ENCODE results near the gene OCIAD2. TPM values are rescaled to one million over a fixed set of nuclear protein-coding genes. Genes with fewer than 3 reads are reported as not detected.

Gene OCIAD2
- total RNA-seq, 1 donor from 2014 or later: 10.4 TPM

- H3K9me3 ChIP-seq (ENCODE audit: control insufficient read depth in 3 of 3, low read length in 3 of 3): no peaks in the 10 kb centered on the region
- no peaks in the 10 kb centered on the region for H3K36me3 ChIP-seq (ENCODE audit: control insufficient read depth in 3 of 3, insufficient read depth in 3 of 3, low read length in 3 of 3)
- H3K27me3 ChIP-seq (ENCODE audit: control insufficient read depth in 3 of 3, insufficient read depth in 3 of 3, low read length in 3 of 3): peaks cover 0 to 12% (median 9%) of the 10 kb centered on the region in 3 donors
- H3K27ac ChIP-seq (ENCODE audit: low read depth, low read length): no peak overlapping the region
- no peak overlapping the region for H3K9ac ChIP-seq (ENCODE audit: low read depth in 1 of 3, low read length in 3 of 3)
- H3K4me3 ChIP-seq (ENCODE audit: low read length in 3 of 3): no peak overlapping the region
- peaks cover 3 to 6% (median 4%) of the 10 kb centered on the region in 3 donors for H3K4me1 ChIP-seq (ENCODE audit: control insufficient read depth in 3 of 3, insufficient read depth in 3 of 3, low read length in 3 of 3)
These were observed 2.1 kb upstream of the OCIAD2 start for GRCh38 chr4:48908687-48909086.

- H3K27me3 ChIP-seq (ENCODE audit: control insufficient read depth in 3 of 3, insufficient read depth in 3 of 3, low read length in 3 of 3): peaks cover 0 to 12% (median 9%) of the 10 kb centered on the region in 3 donors
- no peaks in the 10 kb centered on the region for H3K36me3 ChIP-seq (ENCODE audit: control insufficient read depth in 3 of 3, insufficient read depth in 3 of 3, low read length in 3 of 3)
- no peak overlapping the region for H3K4me3 ChIP-seq (ENCODE audit: low read length in 3 of 3)
- no peaks in the 10 kb centered on the region for H3K9me3 ChIP-seq (ENCODE audit: control insufficient read depth in 3 of 3, low read length in 3 of 3)
- H3K27ac ChIP-seq (ENCODE audit: low read depth, low read length): no peak overlapping the region
- H3K4me1 ChIP-seq (ENCODE audit: control insufficient read depth in 3 of 3, insufficient read depth in 3 of 3, low read length in 3 of 3): peaks cover 3 to 6% (median 4%) of the 10 kb centered on the region in 3 donors
- H3K9ac ChIP-seq (ENCODE audit: low read depth in 1 of 3, low read length in 3 of 3): no peak overlapping the region
These were observed 1.3 kb upstream of the OCIAD2 start for GRCh38 chr4:48907706-48908477.

GRCh38 chr4:48905363-48906015 lies 1.1 kb downstream of the OCIAD2 start:
- peaks cover 3 to 6% (median 4%) of the 10 kb centered on the region in 3 donors for H3K4me1 ChIP-seq (ENCODE audit: control insufficient read depth in 3 of 3, insufficient read depth in 3 of 3, low read length in 3 of 3)
- peak overlapping the region; percentile 64 to 68 (median 66) for H3K4me3 ChIP-seq (ENCODE audit: low read length in 3 of 3)
- H3K9me3 ChIP-seq (ENCODE audit: control insufficient read depth in 3 of 3, low read length in 3 of 3): no peaks in the 10 kb centered on the region
- peaks cover 0 to 12% (median 9%) of the 10 kb centered on the region in 3 donors for H3K27me3 ChIP-seq (ENCODE audit: control insufficient read depth in 3 of 3, insufficient read depth in 3 of 3, low read length in 3 of 3)
- H3K36me3 ChIP-seq (ENCODE audit: control insufficient read depth in 3 of 3, insufficient read depth in 3 of 3, low read length in 3 of 3): peaks cover 0 to 3% (median 0%) of the 10 kb centered on the region in 3 donors
- H3K27ac ChIP-seq (ENCODE audit: low read depth, low read length): no peak overlapping the region
- no peak overlapping the region for H3K9ac ChIP-seq (ENCODE audit: low read depth in 1 of 3, low read length in 3 of 3)

- Histone ChIP-seq H3K27ac (ENCODE audit: low read depth, low read length) (no peak overlapping the region), H3K4me3 (ENCODE audit: low read length in 3 of 3) (no peak overlapping the region), H3K9ac (ENCODE audit: low read depth in 1 of 3, low read length in 3 of 3) (no peak overlapping the region), H3K27me3 (ENCODE audit: control insufficient read depth in 3 of 3, insufficient read depth in 3 of 3, low read length in 3 of 3) (peaks cover 0 to 12% (median 9%) of the 10 kb centered on the region in 3 donors), H3K4me1 (ENCODE audit: control insufficient read depth in 3 of 3, insufficient read depth in 3 of 3, low read length in 3 of 3) (peaks cover 3 to 6% (median 4%) of the 10 kb centered on the region in 3 donors), H3K36me3 (ENCODE audit: control insufficient read depth in 3 of 3, insufficient read depth in 3 of 3, low read length in 3 of 3) (peaks cover 0 to 3% (median 0%) of the 10 kb centered on the region in 3 donors), H3K9me3 (ENCODE audit: control insufficient read depth in 3 of 3, low read length in 3 of 3) (no peaks in the 10 kb centered on the region)
These were observed 1.9 kb downstream of the OCIAD2 start for GRCh38 chr4:48904541-48905142.

GRCh38 chr4:48904101-48904500 lies 2.5 kb downstream of the OCIAD2 start:
- no peaks in the 10 kb centered on the region for H3K9me3 ChIP-seq (ENCODE audit: control insufficient read depth in 3 of 3, low read length in 3 of 3)
- H3K4me1 ChIP-seq (ENCODE audit: control insufficient read depth in 3 of 3, insufficient read depth in 3 of 3, low read length in 3 of 3): peaks cover 3 to 6% (median 4%) of the 10 kb centered on the region in 3 donors
- H3K27ac ChIP-seq (ENCODE audit: low read depth, low read length): no peak overlapping the region
- H3K36me3 ChIP-seq (ENCODE audit: control insufficient read depth in 3 of 3, insufficient read depth in 3 of 3, low read length in 3 of 3): peaks cover 0 to 3% (median 0%) of the 10 kb centered on the region in 3 donors
- no peak overlapping the region for H3K9ac ChIP-seq (ENCODE audit: low read depth in 1 of 3, low read length in 3 of 3)
- no peak overlapping the region for H3K4me3 ChIP-seq (ENCODE audit: low read length in 3 of 3)
- peaks cover 0 to 12% (median 9%) of the 10 kb centered on the region in 3 donors for H3K27me3 ChIP-seq (ENCODE audit: control insufficient read depth in 3 of 3, insufficient read depth in 3 of 3, low read length in 3 of 3)

GRCh38 chr4:48902266-48902665 lies 4.3 kb downstream of the OCIAD2 start:
- no peak overlapping the region for H3K9ac ChIP-seq (ENCODE audit: low read depth in 1 of 3, low read length in 3 of 3)
- peaks cover 3 to 6% (median 4%) of the 10 kb centered on the region in 3 donors for H3K4me1 ChIP-seq (ENCODE audit: control insufficient read depth in 3 of 3, insufficient read depth in 3 of 3, low read length in 3 of 3)
- H3K36me3 ChIP-seq (ENCODE audit: control insufficient read depth in 3 of 3, insufficient read depth in 3 of 3, low read length in 3 of 3): peaks cover 0 to 3% (median 0%) of the 10 kb centered on the region in 3 donors
- no peaks in the 10 kb centered on the region for H3K9me3 ChIP-seq (ENCODE audit: control insufficient read depth in 3 of 3, low read length in 3 of 3)
- H3K27ac ChIP-seq (ENCODE audit: low read depth, low read length): no peak overlapping the region
- no peak overlapping the region for H3K4me3 ChIP-seq (ENCODE audit: low read length in 3 of 3)
- peaks cover 0 to 12% (median 9%) of the 10 kb centered on the region in 3 donors for H3K27me3 ChIP-seq (ENCODE audit: control insufficient read depth in 3 of 3, insufficient read depth in 3 of 3, low read length in 3 of 3)

GRCh38 chr4:48901196-48901595 lies 5.4 kb downstream of the OCIAD2 start:
- Histone ChIP-seq H3K4me1 (ENCODE audit: control insufficient read depth in 3 of 3, insufficient read depth in 3 of 3, low read length in 3 of 3) (peaks cover 0 to 4% (median 3%) of the 10 kb centered on the region in 3 donors), H3K9me3 (ENCODE audit: control insufficient read depth in 3 of 3, low read length in 3 of 3) (no peaks in the 10 kb centered on the region), H3K4me3 (ENCODE audit: low read length in 3 of 3) (no peak overlapping the region), H3K27me3 (ENCODE audit: control insufficient read depth in 3 of 3, insufficient read depth in 3 of 3, low read length in 3 of 3) (peaks cover 0 to 8% (median 1%) of the 10 kb centered on the region in 3 donors), H3K36me3 (ENCODE audit: control insufficient read depth in 3 of 3, insufficient read depth in 3 of 3, low read length in 3 of 3) (peaks cover 0 to 3% (median 0%) of the 10 kb centered on the region in 3 donors), H3K27ac (ENCODE audit: low read depth, low read length) (no peak overlapping the region), H3K9ac (ENCODE audit: low read depth in 1 of 3, low read length in 3 of 3) (no peak overlapping the region)

GRCh38 chr4:48899950-48900349 lies 6.6 kb downstream of the OCIAD2 start:
- H3K4me3 ChIP-seq (ENCODE audit: low read length in 3 of 3): no peak overlapping the region
- H3K27me3 ChIP-seq (ENCODE audit: control insufficient read depth in 3 of 3, insufficient read depth in 3 of 3, low read length in 3 of 3): no peaks in the 10 kb centered on the region
- H3K9me3 ChIP-seq (ENCODE audit: control insufficient read depth in 3 of 3, low read length in 3 of 3): no peaks in the 10 kb centered on the region
- H3K4me1 ChIP-seq (ENCODE audit: control insufficient read depth in 3 of 3, insufficient read depth in 3 of 3, low read length in 3 of 3): no peaks in the 10 kb centered on the region
- H3K36me3 ChIP-seq (ENCODE audit: control insufficient read depth in 3 of 3, insufficient read depth in 3 of 3, low read length in 3 of 3): peaks cover 0 to 3% (median 0%) of the 10 kb centered on the region in 3 donors
- no peak overlapping the region for H3K9ac ChIP-seq (ENCODE audit: low read depth in 1 of 3, low read length in 3 of 3)
- H3K27ac ChIP-seq (ENCODE audit: low read depth, low read length): no peak overlapping the region

- no peaks in the 10 kb centered on the region for H3K27me3 ChIP-seq (ENCODE audit: control insufficient read depth in 3 of 3, insufficient read depth in 3 of 3, low read length in 3 of 3)
- no peaks in the 10 kb centered on the region for H3K4me1 ChIP-seq (ENCODE audit: control insufficient read depth in 3 of 3, insufficient read depth in 3 of 3, low read length in 3 of 3)
- H3K36me3 ChIP-seq (ENCODE audit: control insufficient read depth in 3 of 3, insufficient read depth in 3 of 3, low read length in 3 of 3): peaks cover 0 to 3% (median 0%) of the 10 kb centered on the region in 3 donors
- no peak overlapping the region for H3K4me3 ChIP-seq (ENCODE audit: low read length in 3 of 3)
- no peaks in the 10 kb centered on the region for H3K9me3 ChIP-seq (ENCODE audit: control insufficient read depth in 3 of 3, low read length in 3 of 3)
- H3K27ac ChIP-seq (ENCODE audit: low read depth, low read length): no peak overlapping the region
- H3K9ac ChIP-seq (ENCODE audit: low read depth in 1 of 3, low read length in 3 of 3): no peak overlapping the region
These were observed 7.2 kb downstream of the OCIAD2 start for GRCh38 chr4:48899432-48899749.
